Esophagus squamous epithelium (tissue), 4 donors: ENCODE measurements around the gene SMYD3.

Experiments used
- CTCF ChIP-seq, 6 experiments: fragments of 450-650 bp in 4 of 6; fragments of 200-600 bp in 2 of 6; sonication (generic) in 2 of 6; IDR thresholded peaks; one replicate each; pipeline ENCODE4 v1.5.1; 2016 to 2019; ENCODE audit warnings: antibody characterized with exemption in 6 of 6, mild to moderate bottlenecking in 4 of 6, moderate library complexity in 4 of 6
- POLR2A ChIP-seq, 4 donors: fragments of 450-650 bp; IDR thresholded peaks; one replicate each; pipeline ENCODE4 v1.6.1; 2017; ENCODE audit warnings: antibody characterized with exemption in 4 of 4, mild to moderate bottlenecking in 4 of 4, moderate library complexity in 3 of 4

GRCh38 chr1:246058466-246058865 is 448.6 kb downstream of the SMYD3 start:
- TF ChIP-seq CTCF (IDR thresholded peaks at IDR 0.05) = no peak
- TF ChIP-seq POLR2A (IDR thresholded peaks at IDR 0.05) = no peak
